HG02759 (cell line): ENCODE measurements around the gene DVL3.
A peak's percentile ranks its signal among the peaks of the same experiment; 100 is the strongest.

Experiments
- ATAC-seq: cut with Tn5 transposase; IDR thresholded peaks from one replicate; pipeline ENCODE4 v1.9.1; 2021; ENCODE audit warnings: mild to moderate bottlenecking, moderate library complexity; ENCODE audit not compliant: unreplicated experiment

Gene DVL3

DNA sequence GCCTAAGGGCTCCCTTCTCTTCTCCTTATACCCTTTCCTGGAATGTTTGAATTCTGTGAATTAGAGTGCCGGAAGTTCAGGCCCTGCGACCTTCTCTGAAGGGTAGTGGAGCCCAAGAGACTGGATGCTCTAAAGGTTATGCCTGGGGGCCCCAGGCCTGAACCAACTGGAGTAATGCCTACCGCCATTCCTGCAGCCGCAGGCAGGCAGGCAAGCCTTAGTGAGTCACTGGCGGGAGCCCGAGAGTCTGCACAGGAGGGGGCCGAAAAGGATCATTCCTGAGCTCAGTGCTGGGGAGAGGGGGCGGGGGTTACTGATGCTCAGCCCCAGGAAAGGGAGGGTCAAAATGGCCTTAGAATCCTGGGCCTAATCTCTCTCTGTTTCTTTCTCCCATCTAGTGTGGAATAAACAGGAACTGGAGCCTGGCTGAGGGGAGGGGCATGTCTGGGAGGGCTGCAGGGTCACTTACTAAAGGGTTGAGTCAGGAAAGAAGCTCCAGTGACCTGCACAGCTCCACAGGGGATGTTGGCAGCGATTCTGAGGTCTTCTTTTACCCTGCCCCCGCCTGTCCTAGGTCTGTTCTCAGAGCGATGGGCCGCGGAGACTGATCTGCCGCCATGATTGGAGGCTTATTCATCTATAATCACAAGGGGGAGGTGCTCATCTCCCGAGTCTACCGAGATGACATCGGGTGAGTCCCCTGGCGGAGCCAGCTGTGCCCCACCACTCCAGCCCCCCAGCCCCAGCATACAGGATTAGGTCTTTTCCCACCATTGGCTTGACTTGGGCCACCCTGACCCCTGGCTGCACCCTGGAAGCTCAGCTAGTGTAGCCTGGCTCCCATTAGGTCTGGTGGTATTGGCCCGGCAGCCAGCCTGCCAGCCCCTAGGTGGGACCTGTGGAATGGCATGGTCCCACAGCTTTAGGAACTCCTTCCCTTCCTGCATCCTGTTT, 21.5 kb downstream of the DVL3 start:
- no peak for ATAC-seq

DNA sequence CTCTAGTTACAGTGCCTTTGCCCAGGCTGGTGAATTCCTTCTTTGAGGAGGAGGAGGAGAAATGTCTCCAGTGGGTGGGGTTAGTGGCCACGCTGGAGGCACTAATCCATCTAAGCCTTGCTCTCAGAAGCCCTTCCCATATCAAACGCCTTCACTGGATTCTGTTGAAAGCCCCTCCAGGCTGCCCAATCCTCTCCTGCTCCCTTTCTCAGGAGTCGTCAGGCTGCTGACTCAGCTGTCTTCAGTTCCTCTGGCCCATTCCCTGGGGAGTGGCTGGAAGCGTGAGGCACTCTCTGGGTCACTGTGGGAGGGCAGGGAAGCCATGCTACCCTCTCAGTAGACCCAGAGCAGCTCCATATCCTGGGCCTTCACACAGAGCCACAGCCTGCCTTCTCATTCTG, 22.2 kb downstream of the DVL3 start:
- no peak for ATAC-seq

DNA sequence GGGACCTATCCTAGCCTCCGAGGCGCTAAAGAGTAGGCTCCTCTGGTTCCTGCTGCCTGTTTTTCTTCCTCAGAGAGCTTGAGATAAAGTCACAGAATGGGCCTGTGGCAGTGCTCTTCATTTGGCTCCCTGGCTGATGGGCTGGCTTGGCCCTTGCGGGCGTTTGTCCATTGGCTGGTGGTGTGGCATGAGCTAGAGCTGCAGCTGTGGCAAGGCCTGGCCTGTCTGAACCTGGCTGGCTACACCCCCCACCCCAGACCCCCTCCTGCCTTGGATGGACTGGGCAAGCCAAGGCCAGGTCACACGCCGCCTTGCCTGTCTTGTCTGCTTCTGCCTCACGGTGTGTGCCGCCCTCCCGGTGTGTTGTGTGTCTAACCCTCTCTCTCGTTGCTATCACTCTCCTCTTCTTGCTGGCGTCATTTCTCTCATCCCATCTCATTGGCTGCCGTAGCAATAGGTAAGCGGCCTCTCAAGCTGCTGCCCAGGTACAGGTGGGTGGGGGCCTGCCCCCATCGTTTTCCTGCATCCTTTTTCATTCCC, 22.7 kb downstream of the DVL3 start:
- ATAC-seq = no peak

GRCh38 chr3:184178521-184179138, 23.5 kb downstream of the DVL3 start:
- ATAC-seq = no peak

- ATAC-seq = no peak
Measured at GRCh38 chr3:184180165-184180564, 25.0 kb downstream of the DVL3 start.

GRCh38 chr3:184181596-184181995, 26.4 kb downstream of the DVL3 start:
- no peak for ATAC-seq

DNA sequence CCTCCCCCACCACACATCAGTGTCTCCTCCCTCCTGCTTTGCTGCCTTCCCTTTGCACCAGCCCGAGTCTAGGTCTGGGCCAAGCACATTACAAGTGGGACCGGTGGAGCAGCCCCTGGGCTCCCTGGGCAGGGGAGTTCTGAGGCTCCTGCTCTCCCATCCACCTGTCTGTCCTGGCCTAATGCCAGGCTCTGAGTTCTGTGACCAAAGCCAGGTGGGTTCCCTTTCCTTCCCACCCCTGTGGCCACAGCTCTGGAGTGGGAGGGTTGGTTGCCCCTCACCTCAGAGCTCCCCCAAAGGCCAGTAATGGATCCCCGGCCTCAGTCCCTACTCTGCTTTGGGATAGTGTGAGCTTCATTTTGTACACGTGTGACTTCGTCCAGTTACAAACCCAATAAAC, 28.5 kb downstream of the DVL3 start:
- no peak for ATAC-seq

DNA sequence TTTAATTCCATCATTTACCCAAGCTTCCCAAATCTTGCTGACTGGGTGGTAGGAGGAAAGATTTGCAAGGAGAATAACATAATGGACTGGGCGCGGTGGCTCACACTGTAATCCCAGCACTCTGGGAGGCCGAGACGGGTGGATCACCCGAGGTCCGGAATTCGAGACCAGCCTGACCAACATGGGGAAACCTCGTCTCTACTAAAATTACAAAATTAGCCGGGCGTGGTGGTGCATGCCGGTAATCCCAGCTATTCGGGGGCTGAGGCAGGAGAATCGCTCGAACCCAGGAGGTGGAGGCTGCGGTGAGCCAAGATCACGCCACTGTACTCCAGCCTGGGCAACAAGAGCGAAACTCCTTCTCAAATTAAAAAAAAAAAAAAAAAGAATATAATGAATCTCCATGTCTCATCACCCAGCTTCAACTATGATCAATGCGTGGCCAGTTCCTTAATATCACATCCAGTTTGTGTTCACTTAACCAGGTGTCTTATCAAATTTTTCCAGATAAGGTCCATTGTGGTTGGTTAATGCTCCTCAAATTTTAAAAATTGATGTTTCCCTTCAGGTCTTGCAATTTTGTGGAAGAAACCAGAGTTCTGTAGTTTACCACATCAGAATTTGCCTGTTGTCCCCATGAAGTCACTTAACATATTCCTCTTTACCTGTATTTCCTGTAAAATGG, 29.5 kb downstream of the DVL3 start:
- ATAC-seq = no peak

DNA sequence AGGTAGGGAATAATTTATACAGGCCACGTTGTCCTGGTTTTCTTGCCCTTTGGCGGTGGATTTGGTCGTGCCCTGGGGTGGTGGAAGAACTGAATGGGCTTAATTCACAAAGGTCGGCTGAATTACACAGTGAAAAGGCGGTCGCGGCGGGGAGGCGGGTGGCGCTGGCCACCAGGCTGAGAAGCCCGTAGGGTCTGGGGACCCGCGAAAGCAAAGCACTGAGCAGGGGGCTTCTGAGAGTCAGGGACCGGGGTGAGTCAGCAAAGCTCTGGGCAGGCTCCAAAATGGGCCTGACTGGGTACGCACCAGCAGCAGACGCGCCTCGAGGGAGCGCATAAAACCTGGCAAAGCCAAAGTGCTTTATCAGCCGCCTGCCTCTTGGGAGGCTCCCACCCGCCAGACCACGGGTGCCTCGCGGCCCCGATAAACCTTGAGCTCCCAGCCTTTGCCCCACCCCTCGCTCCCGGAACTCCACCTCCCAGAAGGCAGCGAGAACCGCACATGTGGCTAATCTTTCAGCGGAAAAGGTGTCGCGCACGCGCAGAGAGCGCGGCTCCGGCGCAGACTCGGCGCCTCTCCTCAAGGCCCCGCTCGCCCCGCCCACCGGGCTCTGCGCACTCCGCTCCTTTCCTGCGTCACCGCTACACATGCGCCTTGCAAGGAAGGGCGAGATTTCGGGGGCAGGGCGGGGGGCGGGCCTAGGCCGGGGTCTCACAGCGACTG, 30.4 kb downstream of the DVL3 start:
- ATAC-seq = peak; percentile 96

DNA sequence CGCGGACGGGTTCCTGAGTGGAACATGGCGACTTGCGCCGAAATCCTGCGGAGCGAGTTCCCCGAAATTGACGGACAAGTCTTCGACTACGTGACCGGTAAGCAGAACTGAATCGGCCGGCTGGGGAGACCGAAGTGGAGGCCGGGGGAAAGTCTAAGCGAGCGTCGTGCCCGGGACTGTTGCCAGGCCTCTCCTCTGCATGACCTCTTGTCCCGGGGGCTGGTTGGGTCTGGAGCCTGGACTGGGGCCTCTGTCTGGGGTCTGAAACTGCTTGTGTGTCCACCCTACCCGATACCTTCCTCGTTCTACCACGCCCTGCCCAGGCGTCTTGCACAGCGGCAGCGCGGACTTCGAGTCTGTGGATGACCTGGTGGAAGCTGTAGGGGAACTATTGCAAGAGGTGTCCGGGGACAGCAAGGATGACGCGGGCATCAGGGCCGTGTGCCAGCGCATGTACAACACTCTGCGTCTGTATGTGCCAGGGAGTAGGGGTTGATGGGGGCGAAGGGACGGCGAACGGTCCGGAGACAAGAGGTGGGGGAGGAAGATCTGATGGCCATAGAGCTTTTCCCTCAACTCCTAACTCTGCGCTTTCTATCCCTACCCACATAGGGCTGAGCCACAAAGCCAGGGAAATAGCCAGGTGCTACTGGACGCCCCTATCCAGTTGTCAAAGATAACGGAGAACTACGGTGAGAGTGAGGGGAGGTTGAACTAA, 31.2 kb downstream of the DVL3 start, which contains the start of gene ABCF3:
Gene ABCF3 (plus strand): TSS at position 16 of the 718 bp plus-strand sequence. CDS start 9 bp downstream, at position 25.
- ATAC-seq = peak; percentile 25

GRCh38 chr3:184186902-184187207, 31.7 kb downstream of the DVL3 start:
- no peak for ATAC-seq

GRCh38 chr3:184188080-184188479, 32.9 kb downstream of the DVL3 start:
- no peak for ATAC-seq

DNA sequence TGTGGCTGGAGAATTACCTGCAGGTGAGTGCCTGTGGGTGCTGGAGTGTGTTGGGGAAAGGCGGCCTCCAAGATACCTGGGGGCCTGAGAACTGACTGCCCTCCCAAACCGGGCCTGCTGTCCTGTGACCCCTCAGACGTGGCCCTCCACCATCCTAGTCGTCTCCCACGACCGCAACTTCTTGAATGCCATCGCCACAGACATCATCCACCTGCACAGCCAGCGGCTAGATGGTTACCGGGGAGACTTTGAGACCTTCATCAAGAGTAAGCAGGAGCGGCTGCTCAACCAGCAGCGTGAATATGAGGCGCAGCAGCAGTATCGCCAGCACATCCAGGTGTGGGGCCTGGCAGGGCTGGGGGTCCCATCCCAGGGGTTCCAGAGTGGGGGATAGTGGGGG, 34.2 kb downstream of the DVL3 start:
- ATAC-seq = no peak

- ATAC-seq = no peak
Measured at GRCh38 chr3:184192889-184193288, 37.7 kb downstream of the DVL3 start.

GRCh38 chr3:184193991-184194539, 38.9 kb downstream of the DVL3 start:
- ATAC-seq = no peak

GRCh38 chr3:184196536-184196935, 41.4 kb downstream of the DVL3 start:
- no peak for ATAC-seq

GRCh38 chr3:184198509-184198908, 43.3 kb downstream of the DVL3 start:
- no peak for ATAC-seq

DNA sequence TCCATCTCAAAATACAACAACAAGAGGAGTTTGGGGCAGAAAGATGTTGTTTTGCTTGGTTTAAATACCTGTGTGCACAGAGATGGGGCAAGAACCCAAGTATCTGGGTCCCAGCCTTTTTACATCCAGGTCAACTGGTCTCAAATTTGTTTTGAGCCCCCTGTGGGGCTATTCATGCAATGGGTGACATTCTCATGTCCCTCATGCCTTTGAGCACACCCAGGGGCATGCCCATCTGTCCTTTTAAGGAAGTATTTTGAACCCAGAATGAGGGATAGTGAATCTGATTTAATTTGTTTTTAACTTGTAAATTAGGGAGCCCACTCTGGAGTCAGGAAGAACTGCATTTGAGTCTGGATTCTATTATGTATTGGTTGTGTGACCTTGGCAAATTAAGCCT, 45.6 kb downstream of the DVL3 start:
- ATAC-seq = no peak

DNA sequence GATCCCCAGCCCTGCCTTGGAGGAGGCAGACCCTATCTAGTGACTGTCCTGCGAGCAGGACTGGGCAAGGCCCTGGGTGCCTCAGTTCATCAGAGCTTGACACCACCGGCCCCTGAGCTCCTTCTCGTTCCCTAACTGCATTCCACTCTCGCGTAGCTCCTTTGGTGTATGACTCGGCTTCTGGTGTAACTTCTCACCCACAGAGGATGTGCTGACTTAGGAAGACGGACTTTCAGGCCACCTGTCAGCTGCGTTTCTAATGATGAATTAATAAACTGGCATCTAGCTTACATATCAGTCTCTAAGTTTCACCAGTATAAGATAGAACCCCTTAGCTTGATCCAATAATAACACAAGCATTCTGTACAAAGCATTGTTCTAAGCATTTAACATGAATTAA, 48.3 kb downstream of the DVL3 start:
- no peak for ATAC-seq
